Astrocyte (in vitro differentiated cells and primary cell): ENCODE measurements around the gene AUTS2. TPM values are rescaled to one million over a fixed set of nuclear protein-coding genes. Genes with fewer than 3 reads are reported as not detected.

Source experiments
- DNase-seq: peaks from one replicate; pipeline ENCODE4 v3.0.0-alpha.2; 2010; ENCODE audit warnings: low read depth
- FAIRE-seq: peaks from 2 replicates; lab custom pipeline; 2011; peaks lifted over from hg19 to GRCh38; lab: Jason Lieb, UNC
- H2AFZ ChIP-seq: 2 replicates; pipeline ENCODE4 v1.6.0; 2012; ENCODE audit warnings: low read depth, low read length, inconsistent platforms
- H3K27ac ChIP-seq: 2 replicates; pipeline ENCODE4 v1.5.1; 2011; ENCODE audit warnings: low read depth, low read length, inconsistent platforms
- H3K27me3 ChIP-seq: 2 replicates; pipeline ENCODE4 v1.6.0; 2011; ENCODE audit warnings: low read length, inconsistent platforms; ENCODE audit not compliant: insufficient read depth
- H3K36me3 ChIP-seq: 2 replicates; pipeline ENCODE4 v1.5.1; 2011; ENCODE audit warnings: low read length, inconsistent platforms; ENCODE audit not compliant: insufficient read depth
- H3K4me1 ChIP-seq: 2 replicates; pipeline ENCODE4 v1.5.1; 2011; ENCODE audit warnings: low read length, inconsistent platforms; ENCODE audit not compliant: insufficient read depth
- H3K4me2 ChIP-seq: 2 replicates; pipeline ENCODE4 v1.6.0; 2012; ENCODE audit warnings: low read length, inconsistent platforms
- H3K4me3 ChIP-seq: 2 replicates; pipeline ENCODE4 v1.5.1; 2011; ENCODE audit warnings: low read depth, mild to moderate bottlenecking, low read length, inconsistent platforms; ENCODE audit not compliant: insufficient read depth
- H3K79me2 ChIP-seq: 2 replicates; pipeline ENCODE4 v1.6.0; 2012; ENCODE audit warnings: mild to moderate bottlenecking, low read length, inconsistent platforms; ENCODE audit not compliant: insufficient read depth
- H3K9ac ChIP-seq: 2 replicates; pipeline ENCODE4 v1.6.0; 2012; ENCODE audit warnings: mild to moderate bottlenecking, low read length, inconsistent platforms
- H3K9me3 ChIP-seq: 2 replicates; pipeline ENCODE4 v1.5.1; 2012; ENCODE audit warnings: low read depth, mild to moderate bottlenecking, low read length, inconsistent platforms; ENCODE audit not compliant: insufficient read depth
- H4K20me1 ChIP-seq: 2 replicates; pipeline ENCODE4 v1.6.0; 2012; ENCODE audit warnings: low read length, inconsistent platforms; ENCODE audit not compliant: insufficient read depth
- H3K27ac Mint-ChIP-seq: one replicate; pipeline ENCODE4 v1.8.0; 2021; ENCODE audit warnings: mild to moderate bottlenecking, mixed read lengths; ENCODE audit not compliant: unreplicated experiment
- H3K27me3 Mint-ChIP-seq: one replicate; pipeline ENCODE4 v1.8.0; 2021; ENCODE audit warnings: low read depth, mixed read lengths; ENCODE audit not compliant: unreplicated experiment
- H3K36me3 Mint-ChIP-seq: one replicate; pipeline ENCODE4 v1.8.0; 2021; ENCODE audit warnings: low read depth, mixed read lengths; ENCODE audit not compliant: unreplicated experiment
- H3K4me1 Mint-ChIP-seq: one replicate; pipeline ENCODE4 v1.8.0; 2021; ENCODE audit warnings: low read depth, mixed read lengths; ENCODE audit not compliant: unreplicated experiment
- H3K4me3 Mint-ChIP-seq: one replicate; pipeline ENCODE4 v1.8.0; 2021; ENCODE audit warnings: mild to moderate bottlenecking, moderate library complexity, mixed read lengths; ENCODE audit not compliant: unreplicated experiment
- H3K9me3 Mint-ChIP-seq: one replicate; pipeline ENCODE4 v1.8.0; 2021; ENCODE audit warnings: mild to moderate bottlenecking, mixed read lengths; ENCODE audit not compliant: unreplicated experiment
- EZH2 ChIP-seq: IDR thresholded peaks from 2 replicates; pipeline ENCODE4 v1.6.1; 2012; ENCODE audit warnings: mild to moderate bottlenecking, low read length, inconsistent platforms; ENCODE audit not compliant: insufficient read depth
- total RNA-seq: library from RNA; stranded (reverse); gene quantifications from 2 replicates; pipeline ENCODE4 v1.2.1, GENCODE V29; 2021
- TF ChIP-seq, protein P1 (sequence below): IDR thresholded peaks from 2 replicates; pipeline ENCODE4 v1.5.1; 2011; ENCODE audit warnings: low read depth, mild to moderate bottlenecking, inconsistent platforms, low read length, moderate library complexity; ENCODE audit not compliant: insufficient read depth

AUTS2 gene
- total RNA-seq, 1 donor from 2014 or later, result 73.2 TPM

DNA sequence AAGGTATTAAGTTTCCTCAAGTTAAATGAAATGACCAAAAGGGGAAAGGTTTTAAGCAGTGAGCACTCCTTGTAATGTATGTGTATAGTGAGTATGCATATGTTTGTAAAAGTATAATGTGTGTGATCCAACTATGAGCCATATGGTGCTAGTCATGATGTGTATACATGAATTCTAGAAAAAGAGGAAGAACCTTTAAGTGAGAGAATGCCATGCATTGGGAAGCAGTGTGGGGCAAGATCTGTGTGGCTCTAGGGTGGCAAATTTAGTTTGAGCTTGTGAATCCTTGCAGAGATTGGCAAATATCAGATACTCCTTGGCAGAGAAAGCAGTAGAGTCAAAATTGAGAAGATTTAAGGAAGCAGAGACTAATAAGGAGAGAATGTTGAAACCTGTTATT lies 435.0 kb downstream of the AUTS2 start:
- no peak for FAIRE-seq

DNA sequence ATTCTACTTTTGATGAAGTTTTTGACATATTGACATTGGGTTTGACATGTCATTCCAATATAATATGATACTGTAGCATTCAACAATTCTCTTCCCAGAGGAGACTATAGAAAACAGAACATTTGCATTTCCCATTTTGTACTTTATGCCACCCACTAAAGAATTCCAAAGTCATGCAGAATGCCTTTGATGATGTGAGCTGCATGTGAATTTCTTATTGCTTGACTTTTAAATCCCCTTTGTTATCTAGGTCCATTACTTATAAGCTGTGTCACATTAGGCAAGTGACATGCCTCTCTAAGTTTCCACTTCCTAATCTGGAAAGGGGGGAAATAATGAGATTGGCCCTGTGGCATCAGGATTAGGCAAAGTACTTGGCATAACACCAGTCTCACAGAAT lies 436.7 kb downstream of the AUTS2 start:
- Histone ChIP-seq H3K9me3 (no peaks in the 10 kb centered on the region), H3K4me3 (no peak overlapping the region), H3K27ac (no peak overlapping the region), H3K4me2 (no peak overlapping the region), H2AFZ (no peak overlapping the region), H3K36me3 (no peaks in the 10 kb centered on the region), H3K27me3 (no peaks in the 10 kb centered on the region), H3K79me2 (no peaks in the 10 kb centered on the region), H3K9ac (no peak overlapping the region), H4K20me1 (peaks cover 8% of the 10 kb centered on the region), H3K4me1 (no peaks in the 10 kb centered on the region)
- TF ChIP-seq, protein P1, sequence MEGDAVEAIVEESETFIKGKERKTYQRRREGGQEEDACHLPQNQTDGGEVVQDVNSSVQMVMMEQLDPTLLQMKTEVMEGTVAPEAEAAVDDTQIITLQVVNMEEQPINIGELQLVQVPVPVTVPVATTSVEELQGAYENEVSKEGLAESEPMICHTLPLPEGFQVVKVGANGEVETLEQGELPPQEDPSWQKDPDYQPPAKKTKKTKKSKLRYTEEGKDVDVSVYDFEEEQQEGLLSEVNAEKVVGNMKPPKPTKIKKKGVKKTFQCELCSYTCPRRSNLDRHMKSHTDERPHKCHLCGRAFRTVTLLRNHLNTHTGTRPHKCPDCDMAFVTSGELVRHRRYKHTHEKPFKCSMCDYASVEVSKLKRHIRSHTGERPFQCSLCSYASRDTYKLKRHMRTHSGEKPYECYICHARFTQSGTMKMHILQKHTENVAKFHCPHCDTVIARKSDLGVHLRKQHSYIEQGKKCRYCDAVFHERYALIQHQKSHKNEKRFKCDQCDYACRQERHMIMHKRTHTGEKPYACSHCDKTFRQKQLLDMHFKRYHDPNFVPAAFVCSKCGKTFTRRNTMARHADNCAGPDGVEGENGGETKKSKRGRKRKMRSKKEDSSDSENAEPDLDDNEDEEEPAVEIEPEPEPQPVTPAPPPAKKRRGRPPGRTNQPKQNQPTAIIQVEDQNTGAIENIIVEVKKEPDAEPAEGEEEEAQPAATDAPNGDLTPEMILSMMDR, result no peak
- TF ChIP-seq EZH2, result no peak
- H3K36me3 Mint-ChIP-seq, result no peaks in the 10 kb centered on the region
- FAIRE-seq (no peak), DNase-seq (no peak)
- no peaks in the 10 kb centered on the region for H3K9me3 Mint-ChIP-seq
- H3K4me3 Mint-ChIP-seq, result no peak overlapping the region
- H3K4me1 Mint-ChIP-seq, result peaks cover 13% of the 10 kb centered on the region
- no peaks in the 10 kb centered on the region for H3K27me3 Mint-ChIP-seq
- H3K27ac Mint-ChIP-seq, result no peak overlapping the region

More for the DNA sequence above, 435.0 kb downstream of the AUTS2 start:
- no peaks in the 10 kb centered on the region for H3K4me1 ChIP-seq
- no peak overlapping the region for H2AFZ ChIP-seq
- H3K27me3 Mint-ChIP-seq, result no peaks in the 10 kb centered on the region
- no peaks in the 10 kb centered on the region for H3K79me2 ChIP-seq
- H3K9me3 ChIP-seq, result no peaks in the 10 kb centered on the region
- no peaks in the 10 kb centered on the region for H3K36me3 ChIP-seq
- TF ChIP-seq EZH2, result no peak
- TF ChIP-seq, protein P1, result no peak
- no peak for DNase-seq
- H3K4me3 ChIP-seq, result no peak overlapping the region
- H3K27ac Mint-ChIP-seq, result no peak overlapping the region
- no peak overlapping the region for H3K4me2 ChIP-seq
- H3K9ac ChIP-seq, result no peak overlapping the region
- no peak overlapping the region for H3K4me3 Mint-ChIP-seq
- H3K4me1 Mint-ChIP-seq, result peaks cover 16% of the 10 kb centered on the region
- no peak overlapping the region for H3K27ac ChIP-seq
- no peaks in the 10 kb centered on the region for H3K36me3 Mint-ChIP-seq
- H3K27me3 ChIP-seq, result no peaks in the 10 kb centered on the region
- peaks cover 15% of the 10 kb centered on the region for H4K20me1 ChIP-seq
- H3K9me3 Mint-ChIP-seq, result no peaks in the 10 kb centered on the region

DNA sequence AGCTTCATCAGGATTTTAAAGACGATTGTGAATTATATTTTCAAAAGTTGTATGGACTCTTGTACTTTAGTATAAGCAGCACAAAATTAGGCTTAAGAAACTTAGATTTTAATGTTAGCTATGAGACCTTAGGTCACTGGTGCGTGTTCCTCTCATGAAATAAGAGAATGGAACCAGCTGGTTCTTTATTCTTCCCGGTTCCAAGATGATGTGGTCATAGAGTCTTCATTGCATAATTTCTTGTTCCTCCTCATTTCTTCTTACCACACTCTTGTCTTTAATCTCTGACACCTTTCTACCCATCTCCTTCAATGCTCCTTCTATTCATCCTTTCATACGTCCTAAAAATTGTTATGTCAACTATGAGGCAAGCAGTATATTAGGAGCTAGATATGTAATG lies 437.2 kb downstream of the AUTS2 start:
- TF ChIP-seq EZH2, result no peak
- TF ChIP-seq, protein P1, result no peak
- Histone ChIP-seq H3K9me3 (no peaks in the 10 kb centered on the region), H3K4me1 (no peaks in the 10 kb centered on the region), H3K4me2 (no peak overlapping the region), H3K4me3 (no peak overlapping the region), H3K27ac (no peak overlapping the region), H3K9ac (no peak overlapping the region), H3K79me2 (no peaks in the 10 kb centered on the region), H3K36me3 (no peaks in the 10 kb centered on the region), H2AFZ (no peak overlapping the region), H3K27me3 (no peaks in the 10 kb centered on the region), H4K20me1 (peaks cover 8% of the 10 kb centered on the region)
- Mint-ChIP-seq H3K27ac (no peak overlapping the region), H3K9me3 (no peaks in the 10 kb centered on the region), H3K36me3 (no peaks in the 10 kb centered on the region), H3K4me1 (peaks cover 15% of the 10 kb centered on the region), H3K27me3 (no peaks in the 10 kb centered on the region), H3K4me3 (no peak overlapping the region)
- DNase-seq, result no peak
- FAIRE-seq, result no peak
